HG03139 (cell line): Measurements from ENCODE around the gene KRTAP10-7.
"Not testable (repeated sequence)": the region's sequence is repeated elsewhere in the genome, so short reads cannot be mapped to it uniquely, and the experiment has no call there.

ENCODE experiments used
- ATAC-seq: cut with Tn5 transposase; IDR thresholded peaks from one replicate; pipeline ENCODE4 v1.9.1; 2021; ENCODE audit not compliant: unreplicated experiment

Gene KRTAP10-7

GRCh38 chr21:44590311-44590721 lies 10.1 kb upstream of the KRTAP10-7 start:
- ATAC-seq: no peak

DNA sequence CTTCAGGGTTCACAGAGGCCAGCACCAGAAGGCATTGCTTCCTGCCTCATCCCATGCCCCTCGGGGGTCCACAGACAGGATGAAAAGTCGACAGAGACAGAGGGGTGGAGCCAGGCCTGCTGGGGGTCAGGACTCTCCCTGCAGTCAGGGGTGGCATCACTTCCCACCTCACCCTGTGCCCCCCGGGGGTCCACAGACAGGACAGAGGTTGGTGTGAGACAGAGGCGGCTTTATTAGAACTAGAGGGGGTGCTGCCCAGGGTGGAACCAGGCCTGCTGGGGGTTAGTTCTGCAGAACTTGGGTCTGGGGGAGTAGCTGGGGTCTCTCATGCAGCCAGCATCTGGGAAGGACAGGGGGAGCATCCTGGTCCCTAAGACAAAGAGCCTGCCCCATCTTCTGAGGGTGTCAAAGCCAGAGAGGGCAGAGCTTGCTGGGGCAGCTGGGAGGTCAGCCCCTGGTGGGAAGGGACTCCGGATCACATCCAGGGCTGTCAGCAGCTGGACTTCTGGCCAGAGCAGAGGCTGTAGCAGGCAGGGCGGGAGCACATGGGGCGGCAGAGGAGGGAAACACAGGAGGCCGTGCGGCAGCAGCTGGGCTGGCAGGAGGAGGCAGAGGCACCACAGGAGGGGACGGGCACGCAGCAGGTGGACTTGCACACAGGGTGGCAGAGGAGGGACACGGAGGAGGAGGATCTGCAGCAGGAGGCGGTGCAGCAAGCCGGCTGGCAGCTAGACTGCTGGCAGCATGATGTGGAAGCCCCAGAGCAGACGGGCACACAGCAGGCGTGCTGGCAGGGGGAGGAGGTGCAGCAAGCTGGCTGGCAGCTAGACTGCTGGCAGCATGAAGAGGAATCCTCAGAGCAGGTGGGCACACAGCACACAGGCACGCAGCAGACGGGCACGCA lies 9.2 kb upstream of the KRTAP10-7 start:
- not testable (repeated sequence) for ATAC-seq

DNA sequence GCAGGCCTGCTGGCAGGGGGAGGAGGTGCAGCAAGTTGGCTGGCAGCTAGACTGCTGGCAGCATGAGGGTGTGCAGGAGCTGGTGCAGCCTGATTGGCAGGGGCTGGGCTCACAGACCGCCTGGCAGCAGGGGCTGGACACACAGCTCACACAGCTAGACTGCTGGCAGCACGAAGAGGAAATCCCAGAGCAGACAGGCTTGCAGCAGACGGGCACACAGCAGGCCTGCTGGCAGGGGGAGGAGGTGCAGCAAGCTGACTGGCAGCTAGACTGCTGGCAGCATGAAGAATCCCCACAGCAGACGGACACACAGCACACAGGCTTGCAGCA lies 8.6 kb upstream of the KRTAP10-7 start:
- ATAC-seq: not testable (repeated sequence)

DNA sequence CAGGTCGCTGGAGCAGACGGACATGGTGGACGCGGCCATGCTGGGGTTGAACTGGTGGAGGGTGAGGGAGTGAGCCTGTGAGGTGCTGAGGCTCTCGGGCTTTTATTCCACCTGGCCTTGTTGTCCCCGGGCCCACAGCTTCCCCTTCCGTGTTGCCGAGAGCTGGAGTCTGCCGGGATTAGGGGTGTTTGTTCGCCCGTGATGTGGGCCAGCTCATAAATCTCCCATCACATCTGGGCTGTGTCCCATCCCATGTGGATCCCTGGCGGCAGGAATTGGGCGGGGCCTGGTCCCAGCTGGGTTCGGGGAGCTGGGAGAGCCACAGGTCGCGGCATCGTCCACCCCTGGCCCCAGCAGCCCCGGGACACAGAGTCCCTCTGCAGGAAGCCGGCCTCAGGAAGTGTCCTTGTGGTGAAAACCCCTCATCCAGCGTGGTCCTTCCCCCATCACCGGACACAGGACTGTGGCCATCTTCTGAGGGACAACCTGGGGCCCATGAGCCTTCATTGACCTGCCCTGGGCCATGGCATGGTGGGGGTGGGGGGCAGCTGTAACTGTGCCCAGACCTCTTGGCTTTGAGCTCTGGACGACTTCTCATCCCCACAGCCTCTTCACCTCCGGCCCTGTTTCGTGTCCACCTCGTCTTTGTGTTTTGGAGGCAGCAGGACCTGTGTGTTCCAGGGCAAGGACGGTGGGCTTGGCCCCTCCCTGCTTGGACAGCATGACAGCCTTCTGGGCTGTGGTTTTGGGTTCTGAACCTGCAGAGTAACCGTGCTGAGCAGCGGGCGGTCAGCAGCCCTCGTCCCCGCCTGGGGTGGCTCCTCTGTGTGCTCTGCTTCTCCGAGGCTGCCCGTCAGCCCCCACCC lies 7.7 kb upstream of the KRTAP10-7 start, which contains the start of gene KRTAP10-6:
Gene KRTAP10-6 (minus strand): TSS at position 60 of the 866 bp plus-strand sequence. CDS start 21 bp downstream, at position 39.
- ATAC-seq: no peak

DNA sequence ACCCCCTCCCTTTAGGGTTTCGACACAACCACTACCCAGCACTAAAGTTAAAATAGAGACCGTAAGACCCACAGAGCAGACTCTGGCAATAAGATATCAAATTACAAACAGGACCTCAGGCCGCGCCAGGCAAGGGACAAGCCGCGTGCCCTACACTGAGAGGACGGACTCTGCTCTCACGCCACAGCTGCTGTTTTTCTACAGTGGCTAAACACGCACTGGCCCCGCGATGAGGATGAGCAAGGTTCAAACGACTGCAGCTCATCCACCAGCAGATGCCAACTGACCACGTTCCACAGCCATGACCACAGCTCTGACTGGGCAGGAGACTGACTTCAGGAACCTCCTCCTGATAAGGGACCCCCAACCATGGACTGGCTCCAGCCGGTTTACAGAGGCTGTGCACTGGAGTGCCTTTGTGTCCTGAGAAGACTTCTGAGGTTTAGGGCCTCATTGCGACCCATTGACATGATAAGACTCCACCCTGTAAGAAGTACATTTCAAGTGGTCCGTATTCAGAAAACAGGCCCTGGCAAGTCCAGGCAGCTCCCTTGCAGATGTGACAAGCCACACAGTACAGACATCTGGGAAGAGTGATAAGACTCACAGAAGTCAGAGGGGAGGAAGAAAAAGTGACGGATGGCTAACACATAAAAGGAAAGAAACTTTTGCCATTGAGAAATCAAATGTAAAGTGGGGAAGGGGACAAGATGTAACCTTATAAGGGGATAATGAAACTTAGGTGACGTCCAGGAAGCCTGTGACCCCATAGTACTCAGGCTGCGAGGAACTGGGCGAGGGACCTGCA lies 6.6 kb upstream of the KRTAP10-7 start:
- no peak for ATAC-seq

DNA sequence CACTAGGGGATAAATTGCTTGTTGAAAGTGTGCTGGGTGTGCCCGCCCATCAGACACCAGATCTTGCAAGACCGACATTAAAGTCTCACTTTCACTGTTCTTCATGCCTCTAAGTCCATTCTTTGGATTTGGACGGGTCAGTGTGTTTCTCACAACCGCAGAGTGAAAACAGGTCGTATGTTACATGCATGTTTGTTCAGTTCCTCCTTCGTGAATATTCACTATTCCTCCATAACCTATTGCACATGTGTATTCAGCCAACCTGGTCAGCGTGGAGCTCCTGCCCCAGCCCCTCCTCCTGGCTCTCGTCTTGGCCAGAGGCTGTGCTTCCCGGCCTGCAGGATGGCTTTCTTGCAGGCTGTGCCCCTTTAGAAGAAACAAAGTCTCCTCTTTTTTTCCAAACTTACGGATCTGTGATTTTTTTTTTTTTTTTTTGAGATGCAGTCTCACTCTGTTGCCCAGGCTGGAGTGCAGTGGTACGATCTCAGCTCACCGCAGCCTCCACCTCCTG lies 5.9 kb upstream of the KRTAP10-7 start:
- no peak for ATAC-seq

GRCh38 chr21:44595524-44595923 lies 4.9 kb upstream of the KRTAP10-7 start:
- ATAC-seq: no peak

- ATAC-seq: no peak
Observed at GRCh38 chr21:44596068-44596725, 4.2 kb upstream of the KRTAP10-7 start.

GRCh38 chr21:44598061-44598460 lies 2.3 kb upstream of the KRTAP10-7 start:
- ATAC-seq: no peak

DNA sequence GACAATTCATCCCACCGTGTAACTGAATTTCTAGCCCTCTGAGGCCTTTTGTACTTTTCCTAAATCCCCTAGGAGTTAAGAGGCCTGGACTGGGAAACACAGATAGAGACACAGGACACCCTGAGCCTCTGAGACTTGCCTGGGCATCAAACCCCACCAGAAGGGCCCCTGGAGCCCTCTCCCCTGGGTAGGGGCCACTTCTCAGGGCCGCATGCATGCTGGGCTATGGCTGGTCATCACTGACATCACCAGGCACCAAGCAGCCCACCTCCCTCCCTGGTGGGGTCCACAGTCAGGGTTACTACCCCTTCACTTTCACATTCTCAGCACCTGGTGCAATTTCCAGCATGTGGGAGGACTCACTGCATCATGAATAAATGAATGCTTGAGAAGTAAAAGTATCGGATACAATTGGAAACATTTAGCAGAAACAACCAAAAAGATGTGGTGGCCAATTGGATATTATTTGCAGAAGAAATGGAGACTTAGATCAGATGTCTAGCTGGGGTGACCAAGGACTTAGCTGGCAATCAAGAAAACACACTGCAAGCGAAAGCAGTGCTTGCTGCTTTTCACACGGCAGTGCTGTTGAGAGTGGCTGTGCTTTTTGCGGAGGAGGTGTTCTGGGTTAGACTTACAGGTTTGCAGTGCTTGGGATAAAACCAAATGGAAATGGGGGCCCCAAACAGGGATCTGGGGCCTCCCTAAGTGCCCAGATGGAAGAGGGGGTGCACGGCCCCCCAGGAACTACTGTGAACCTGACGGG lies 950 bp upstream of the KRTAP10-7 start:
- ATAC-seq: no peak

GRCh38 chr21:44601091-44601490 lies 694 bp downstream of the KRTAP10-7 start:
- not testable (repeated sequence) for ATAC-seq

- no peak for ATAC-seq
Observed at GRCh38 chr21:44601596-44602462, 1.4 kb downstream of the KRTAP10-7 start.

DNA sequence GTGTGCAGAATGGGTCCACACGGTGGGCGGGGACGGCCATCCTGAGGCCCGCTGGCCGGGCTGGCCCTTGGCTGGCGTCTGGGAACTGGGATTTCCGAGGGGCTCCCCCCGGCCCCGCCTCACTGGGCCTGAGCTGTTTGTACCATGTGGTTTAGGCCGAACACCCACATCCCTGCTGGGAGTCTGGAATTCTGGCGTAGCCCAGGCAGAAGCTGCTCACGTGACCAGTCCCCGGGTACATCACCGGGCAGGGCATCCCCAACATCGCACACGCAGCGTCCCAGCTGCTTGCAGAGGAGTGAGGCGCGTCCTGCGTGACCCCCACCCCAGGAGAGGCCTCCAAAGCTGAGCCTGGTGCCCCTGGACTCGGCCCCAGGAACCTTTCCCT lies 2.1 kb downstream of the KRTAP10-7 start:
- ATAC-seq: no peak

- no peak for ATAC-seq
Observed at GRCh38 chr21:44603109-44603875, 2.9 kb downstream of the KRTAP10-7 start.

DNA sequence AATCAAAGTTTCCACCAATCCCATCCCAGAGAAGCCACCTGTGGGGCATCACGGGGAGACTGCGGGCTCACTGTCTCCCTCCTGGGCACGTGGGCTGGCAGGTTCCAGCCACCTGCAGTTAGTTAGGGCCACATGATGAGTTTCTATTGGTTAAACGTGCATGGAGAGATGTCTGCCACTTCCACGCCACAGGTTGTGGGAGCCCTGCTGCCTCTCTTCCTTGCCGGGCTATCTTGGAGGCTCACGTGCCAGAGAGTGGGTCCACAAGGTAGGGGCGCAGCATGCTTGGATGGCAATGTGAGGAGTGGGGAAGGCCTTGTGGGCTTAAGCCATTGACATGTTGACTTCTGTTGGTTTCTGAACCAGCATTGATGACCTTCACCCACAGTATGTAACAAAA lies 3.5 kb downstream of the KRTAP10-7 start:
- no peak for ATAC-seq

GRCh38 chr21:44606495-44606894 lies 6.1 kb downstream of the KRTAP10-7 start:
- no peak for ATAC-seq

DNA sequence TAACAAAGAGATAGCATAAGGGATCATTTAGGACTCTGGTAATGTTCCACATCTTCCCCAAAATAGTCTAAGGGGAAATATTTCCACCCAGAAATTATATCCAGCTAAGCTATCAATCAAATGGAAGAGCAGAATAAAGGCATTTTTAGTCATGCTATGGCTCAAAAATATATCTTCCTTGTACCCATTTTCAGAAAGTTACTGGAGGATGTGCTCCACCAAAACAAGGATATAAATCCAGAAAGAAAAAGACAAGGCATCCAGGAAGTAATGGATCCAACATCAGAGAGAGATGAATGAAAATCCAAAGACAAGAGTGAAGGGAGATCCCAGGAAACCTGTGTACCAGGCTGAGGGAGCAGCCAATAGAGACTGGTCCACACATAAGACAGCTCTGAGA lies 8.8 kb downstream of the KRTAP10-7 start:
- no peak for ATAC-seq
